GM12892 (cell line): ENCODE measurements around the gene ARRDC5.
"Not testable (repeated sequence)": the region's sequence is repeated elsewhere in the genome, so short reads cannot be mapped to it uniquely, and the experiment has no call there.

ENCODE experiments used
- POLR2A ChIP-seq: IDR thresholded peaks from 2 replicates; pipeline ENCODE4 v1.6.1; 2011; ENCODE audit warnings: low read depth, low read length, control low read depth
- POLR2AphosphoS5 ChIP-seq: IDR thresholded peaks from 2 replicates; pipeline ENCODE4 v1.6.1; 2011; ENCODE audit warnings: low read depth, low read length, control low read depth

- not testable (repeated sequence) for TF ChIP-seq POLR2AphosphoS5, POLR2A
Observed at GRCh38 chr19:4950650-4951049, 48.0 kb upstream of the ARRDC5 start.
